Chondrocyte (in vitro differentiated cells): ENCODE measurements around the gene SPAG9. TPM values are rescaled to one million over a fixed set of nuclear protein-coding genes. Genes with fewer than 3 reads are reported as not detected.

Experiments
- DNase-seq: peaks from one replicate; pipeline ENCODE4 v3.0.0; 2021; ENCODE audit warnings: mixed read lengths, low spot score
- H3K27ac Mint-ChIP-seq: one replicate; pipeline ENCODE4 v1.8.0; 2021; ENCODE audit warnings: mild to moderate bottlenecking, moderate library complexity, mixed read lengths; ENCODE audit not compliant: unreplicated experiment
- H3K27me3 Mint-ChIP-seq: 2 replicates; pipeline ENCODE4 v1.8.0; 2021; ENCODE audit warnings: low read depth, mixed read lengths
- H3K36me3 Mint-ChIP-seq: 2 replicates; pipeline ENCODE4 v1.8.0; 2021; ENCODE audit warnings: low read depth, mixed read lengths
- H3K4me1 Mint-ChIP-seq: 2 replicates; pipeline ENCODE4 v1.8.0; 2021; ENCODE audit warnings: low read depth, mild to moderate bottlenecking, mixed read lengths
- H3K4me3 Mint-ChIP-seq: one replicate; pipeline ENCODE4 v1.8.0; 2021; ENCODE audit warnings: mild to moderate bottlenecking, moderate library complexity, mixed read lengths; ENCODE audit not compliant: unreplicated experiment
- H3K9me3 Mint-ChIP-seq: 2 replicates; pipeline ENCODE4 v1.8.0; 2021; ENCODE audit warnings: low read depth, mixed read lengths
- CTCF ChIP-seq: fragments of 200-600 bp; sonication (generic); IDR thresholded peaks from 2 replicates; pipeline ENCODE4 v1.5.0; 2021; ENCODE audit warnings: antibody characterized with exemption, mild to moderate bottlenecking, moderate library complexity
- total RNA-seq: library from RNA; stranded (reverse); gene quantifications from 3 replicates; pipeline ENCODE4 v1.2.1, GENCODE V29; 2021

Gene SPAG9
- total RNA-seq, 1 donor from 2014 or later: 92.7 TPM

DNA sequence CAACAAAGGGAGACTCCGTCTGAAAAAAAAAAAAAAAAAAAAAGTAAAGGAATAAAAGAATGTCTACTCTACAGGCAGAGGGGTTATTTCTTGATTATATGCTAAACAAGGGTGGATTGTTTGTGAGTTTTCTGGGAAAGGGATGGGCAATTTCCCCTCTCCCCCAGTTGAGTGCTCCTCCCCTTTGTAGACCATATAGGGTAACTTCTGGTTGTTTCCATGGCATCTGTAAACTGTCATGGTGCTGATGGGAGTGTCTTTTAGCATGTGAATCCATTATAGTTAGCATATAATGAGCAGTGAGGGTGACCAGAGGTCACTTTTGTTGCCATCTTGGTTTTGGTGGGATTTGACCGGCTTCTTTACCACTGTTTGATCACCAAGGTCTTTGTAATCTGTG lies 28.5 kb upstream of the SPAG9 start:
- Mint-ChIP-seq H3K27me3 (no peaks in the 10 kb centered on the region), H3K4me1 (no peaks in the 10 kb centered on the region), H3K9me3 (no peaks in the 10 kb centered on the region), H3K36me3 (no peaks in the 10 kb centered on the region), H3K27ac (no peak overlapping the region), H3K4me3 (no peak overlapping the region)
- no peak for DNase-seq
- no peak for TF ChIP-seq CTCF

DNA sequence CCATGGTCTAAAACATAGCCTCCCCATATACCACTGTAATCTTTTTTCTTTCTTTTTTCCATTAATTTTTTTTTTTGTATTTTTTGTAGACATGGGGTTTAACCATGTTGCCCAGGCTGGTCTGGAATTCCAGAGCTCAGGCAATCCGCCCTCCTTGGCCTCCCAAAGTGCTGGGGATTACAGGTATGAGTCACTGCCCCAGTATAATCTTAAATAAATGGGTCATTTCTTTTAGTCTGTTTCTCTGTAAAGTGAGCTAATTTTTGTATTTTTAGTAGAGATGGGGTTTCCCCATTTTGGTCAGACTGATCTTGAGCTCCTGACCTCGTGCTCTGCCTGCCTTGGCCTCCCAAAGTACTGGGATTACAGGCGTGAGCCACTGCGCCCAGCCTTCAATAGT lies 27.0 kb upstream of the SPAG9 start:
- Mint-ChIP-seq H3K4me1 (no peaks in the 10 kb centered on the region), H3K27me3 (no peaks in the 10 kb centered on the region), H3K27ac (no peak overlapping the region), H3K9me3 (no peaks in the 10 kb centered on the region), H3K36me3 (no peaks in the 10 kb centered on the region), H3K4me3 (no peak overlapping the region)
- DNase-seq: no peak
- TF ChIP-seq CTCF: no peak

DNA sequence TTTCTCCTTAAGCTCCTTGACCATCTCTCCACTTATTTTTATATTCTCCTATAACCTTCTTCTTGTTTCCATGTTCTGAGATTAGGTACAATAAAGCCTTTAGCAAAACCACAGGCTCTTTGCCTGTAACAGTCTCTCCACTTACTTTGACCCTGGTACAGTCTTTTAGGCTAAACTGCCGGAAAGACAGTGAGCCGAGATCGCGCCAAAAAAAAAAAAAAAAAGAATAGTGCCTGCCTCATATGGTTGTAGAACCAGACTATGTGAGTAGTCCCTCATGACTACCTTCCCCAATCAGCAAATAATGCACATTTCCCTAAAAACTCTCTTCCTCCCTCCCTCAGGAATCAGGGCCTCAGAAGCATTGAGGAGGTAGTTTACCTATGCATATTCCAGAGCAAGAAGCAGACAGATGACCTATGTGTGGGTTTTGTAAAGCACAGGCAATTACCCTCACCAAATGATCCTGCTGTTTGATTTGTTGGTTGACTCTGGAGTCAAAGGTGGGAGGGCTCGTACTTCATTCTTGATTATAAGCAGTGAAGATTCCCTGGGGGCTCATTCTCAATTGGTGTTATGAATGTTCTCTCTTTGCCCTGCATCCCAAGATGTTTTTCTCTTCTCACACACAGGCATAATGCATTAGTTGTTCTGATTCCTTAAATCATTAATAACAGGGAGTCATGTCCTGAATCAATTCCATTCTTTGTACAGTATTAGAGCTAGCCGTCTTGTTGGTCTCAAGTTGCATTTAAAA lies 23.8 kb upstream of the SPAG9 start:
- Mint-ChIP-seq H3K4me1 (no peaks in the 10 kb centered on the region), H3K4me3 (no peak overlapping the region), H3K36me3 (no peaks in the 10 kb centered on the region), H3K27me3 (no peaks in the 10 kb centered on the region), H3K27ac (no peak overlapping the region), H3K9me3 (no peaks in the 10 kb centered on the region)
- no peak for TF ChIP-seq CTCF
- no peak for DNase-seq

GRCh38 chr17:51142597-51142996 lies 21.9 kb upstream of the SPAG9 start:
- H3K27me3 Mint-ChIP-seq: no peaks in the 10 kb centered on the region
- DNase-seq: no peak
- H3K36me3 Mint-ChIP-seq: no peaks in the 10 kb centered on the region
- no peak for TF ChIP-seq CTCF
- no peak overlapping the region for H3K4me3 Mint-ChIP-seq
- no peaks in the 10 kb centered on the region for H3K9me3 Mint-ChIP-seq
- H3K27ac Mint-ChIP-seq: no peak overlapping the region
- H3K4me1 Mint-ChIP-seq: no peaks in the 10 kb centered on the region

- H3K27ac Mint-ChIP-seq: no peak overlapping the region
- no peak for DNase-seq
- H3K4me3 Mint-ChIP-seq: no peak overlapping the region
- no peak for TF ChIP-seq CTCF
- H3K36me3 Mint-ChIP-seq: no peaks in the 10 kb centered on the region
- no peaks in the 10 kb centered on the region for H3K27me3 Mint-ChIP-seq
- no peaks in the 10 kb centered on the region for H3K9me3 Mint-ChIP-seq
- peaks cover 12% of the 10 kb centered on the region for H3K4me1 Mint-ChIP-seq
These were observed 15.3 kb upstream of the SPAG9 start for GRCh38 chr17:51135956-51136355.
